IMR-90 (cell line): Measurements from ENCODE around the gene CELSR1. TPM values are rescaled to one million over a fixed set of nuclear protein-coding genes. Genes with fewer than 3 reads are reported as not detected.

Source experiments
- ATAC-seq: fragments of 200-7000 bp; cut with Tn5 transposase; 2 replicates; pipeline ENCODE4 v1.9.1; 2020; ENCODE audit warnings: low read depth, mild to moderate bottlenecking, moderate library complexity
- BruUV-seq: library from RNA; stranded (reverse); fragments of 400-500 nt; replicated peaks from 2 replicates; lab custom pipeline; 2021; lab: Mats Ljungman, UMichigan
- CTCF ChIA-PET: fragments of 300-600 bp; formaldehyde crosslinking; extraction: SDS; loops from one replicate; lab custom pipeline; 2021; ENCODE audit warnings: antibody characterized with exemption; lab: Yijun Ruan, JAX
- POLR2A ChIA-PET: fragments of 300-600 bp; sonication (Branson Sonifier 250); formaldehyde crosslinking; loops from one replicate; lab custom pipeline; 2022; ENCODE audit warnings: antibody characterized with exemption; ENCODE audit not compliant: unreplicated experiment; lab: Charles Lee
- DNase-seq: peaks from one replicate; pipeline ENCODE4 v3.0.0; 2013
- H2AFZ ChIP-seq: replicated peaks from 2 replicates; pipeline ENCODE3; 2013; ENCODE audit warnings: low read length, mild to moderate bottlenecking; ENCODE audit not compliant: poor library complexity
- H2AK5ac ChIP-seq: 2 replicates; pipeline ENCODE4 v1.6.1; 2013; ENCODE audit warnings: low read depth, low read length, inconsistent platforms
- H2AK9ac ChIP-seq: replicated peaks from 2 replicates; pipeline ENCODE3; 2013; ENCODE audit warnings: mild to moderate bottlenecking, low read depth, low read length, moderate library complexity; ENCODE audit not compliant: poor library complexity
- H2BK120ac ChIP-seq: 2 replicates; pipeline ENCODE4 v1.6.1; 2013; ENCODE audit warnings: low read depth, low read length, inconsistent platforms
- H2BK15ac ChIP-seq: 3 replicates; pipeline ENCODE4 v1.6.1; 2013; ENCODE audit warnings: low read depth, low read length, inconsistent platforms
- H2BK20ac ChIP-seq: 2 replicates; pipeline ENCODE4 v1.6.1; 2013; ENCODE audit warnings: low read depth, mild to moderate bottlenecking, inconsistent platforms, low read length, moderate library complexity
- H2BK5ac ChIP-seq: 2 replicates; pipeline ENCODE4 v1.6.1; 2013; ENCODE audit warnings: mild to moderate bottlenecking, low read depth, low read length, inconsistent platforms; ENCODE audit not compliant: poor library complexity, severe bottlenecking
- H3K14ac ChIP-seq: replicated peaks from 2 replicates; pipeline ENCODE4 v1.6.1; 2013; ENCODE audit warnings: low read depth, low read length, inconsistent platforms
- H3K18ac ChIP-seq: 2 replicates; pipeline ENCODE4 v1.6.1; 2013; ENCODE audit warnings: low read depth, low read length, control low read depth
- H3K23ac ChIP-seq: 2 replicates; pipeline ENCODE4 v1.6.1; 2013; ENCODE audit warnings: low read depth, low read length, inconsistent platforms
- H3K27ac ChIP-seq: 2 replicates; pipeline ENCODE4 v1.5.1; 2013; ENCODE audit warnings: mild to moderate bottlenecking, control low read depth, low read length; ENCODE audit not compliant: insufficient read depth
- H3K27me3 ChIP-seq: 2 replicates; pipeline ENCODE4 v1.6.1; 2013; ENCODE audit warnings: low read length; ENCODE audit not compliant: control insufficient read depth, insufficient read depth
- H3K36me3 ChIP-seq: 2 replicates; pipeline ENCODE4 v1.6.1; 2013; ENCODE audit warnings: low read length, mixed read lengths; ENCODE audit not compliant: control insufficient read depth, insufficient read depth
- H3K4ac ChIP-seq: 2 replicates; pipeline ENCODE4 v1.6.1; 2013; ENCODE audit warnings: low read depth, low read length, inconsistent platforms
- H3K4me1 ChIP-seq: 2 replicates; pipeline ENCODE4 v1.6.1; 2013; ENCODE audit warnings: low read length, mixed read lengths; ENCODE audit not compliant: control insufficient read depth, insufficient read depth
- H3K4me2 ChIP-seq: 2 replicates; pipeline ENCODE4 v1.6.1; 2013; ENCODE audit warnings: low read depth, mild to moderate bottlenecking, control low read depth, low read length, moderate library complexity
- H3K4me3 ChIP-seq: 2 replicates; pipeline ENCODE4 v1.5.1; 2013; ENCODE audit warnings: low read depth, mild to moderate bottlenecking, control low read depth, low read length, moderate library complexity; ENCODE audit not compliant: insufficient read depth
- H3K56ac ChIP-seq: 2 replicates; pipeline ENCODE4 v1.6.1; 2013; ENCODE audit warnings: low read length, inconsistent platforms; ENCODE audit not compliant: insufficient read depth; ENCODE audit errors: extremely low read depth
- H3K79me1 ChIP-seq, 2 experiments: 2 replicates each; pipeline ENCODE4 v1.6.1; 2013; ENCODE audit warnings: low read length in 2 of 2, inconsistent platforms in 1 of 2, low read depth in 1 of 2
- H3K9ac ChIP-seq: 2 replicates; pipeline ENCODE4 v1.6.1; 2013; ENCODE audit warnings: low read depth, low read length, control low read depth
- H3K9me1 ChIP-seq: 2 replicates; pipeline ENCODE4 v1.6.1; 2013; ENCODE audit warnings: low read length, inconsistent platforms; ENCODE audit not compliant: insufficient read depth
- H3K9me3 ChIP-seq: 2 replicates; pipeline ENCODE4 v1.6.1; 2013; ENCODE audit warnings: low read length; ENCODE audit not compliant: control insufficient read depth, insufficient read depth
- H4K20me1 ChIP-seq: 2 replicates; pipeline ENCODE4 v1.6.1; 2013; ENCODE audit warnings: low read length, inconsistent platforms; ENCODE audit not compliant: insufficient read depth
- H4K5ac ChIP-seq: 2 replicates; pipeline ENCODE4 v1.6.1; 2013; ENCODE audit warnings: mild to moderate bottlenecking, low read depth, low read length, control low read depth
- H4K8ac ChIP-seq, 2 experiments: 2 replicates each; pipeline ENCODE4 v1.6.1; 2013; ENCODE audit warnings: low read depth in 2 of 2, low read length in 2 of 2, control low read depth in 1 of 2, inconsistent platforms in 1 of 2
- H4K91ac ChIP-seq: 2 replicates; pipeline ENCODE4 v1.6.1; 2013; ENCODE audit warnings: low read depth, low read length, inconsistent platforms; ENCODE audit not compliant: insufficient read depth
- CEBPB ChIP-seq: IDR thresholded peaks from 2 replicates; pipeline ENCODE4 v1.6.1; 2012; ENCODE audit warnings: low read depth, low read length, improper control_type of control experiment
- CHD1 ChIP-seq: IDR thresholded peaks from 2 replicates; pipeline ENCODE4 v1.6.1; 2012; ENCODE audit warnings: low read depth, low read length, improper control_type of control experiment
- CTCF ChIP-seq: conservative IDR thresholded peaks from 2 replicates; pipeline ENCODE4 v1.5.1; 2012; ENCODE audit warnings: mild to moderate bottlenecking, low read depth, low read length, improper control_type of control experiment
- ELK1 ChIP-seq: fragments of 150-350 bp; IDR thresholded peaks from 2 replicates; pipeline ENCODE4 v1.6.1; 2016; ENCODE audit warnings: low read depth, mild to moderate bottlenecking, low read length, moderate library complexity, borderline replicate concordance
- MAFK ChIP-seq: IDR thresholded peaks from 2 replicates; pipeline ENCODE4 v1.6.1; 2012; ENCODE audit warnings: low read depth, low read length, improper control_type of control experiment
- MAZ ChIP-seq: IDR thresholded peaks from 2 replicates; pipeline ENCODE4 v1.6.1; 2012; ENCODE audit warnings: low read depth, mild to moderate bottlenecking, low read length, improper control_type of control experiment, moderate library complexity, borderline replicate concordance
- RCOR1 ChIP-seq: IDR thresholded peaks from 2 replicates; pipeline ENCODE4 v1.6.1; 2012; ENCODE audit warnings: mild to moderate bottlenecking, low read length, improper control_type of control experiment; ENCODE audit not compliant: insufficient replicate concordance
- RFX5 ChIP-seq: IDR thresholded peaks from 2 replicates; pipeline ENCODE4 v1.8.0; 2012; ENCODE audit warnings: low read depth, mild to moderate bottlenecking, low read length, moderate library complexity
- SMC3 ChIP-seq: fragments of 150-350 bp; IDR thresholded peaks from 2 replicates; pipeline ENCODE4 v1.6.1; 2016; ENCODE audit warnings: low read depth, mild to moderate bottlenecking, antibody characterized with exemption, low read length, moderate library complexity
- USF2 ChIP-seq: fragments of 150-350 bp; IDR thresholded peaks from 2 replicates; pipeline ENCODE4 v1.6.1; 2017; ENCODE audit warnings: mild to moderate bottlenecking, antibody characterized with exemption, low read length, low read depth
- WGBS, 2 experiments: methylation state at CpG; one replicate each; pipeline versions ENCODE4 v1.1.5 to v1.1.7; 2013; ENCODE audit warnings: missing lambda C conversion rate in 2 of 2; ENCODE audit not compliant: insufficient read length in 1 of 2; ENCODE audit errors: extremely low coverage in 2 of 2; 5-methylcytosine and 5-hydroxymethylcytosine counted together
- dilution Hi-C: fragments of 300-500 bp; cut with HindIII; formaldehyde crosslinking; loops from one replicate; pipeline ENCODE4 v1.14.3; 2018; ENCODE audit warnings: low sequenced_read_pairs; ENCODE audit not compliant: unreplicated experiment
- in situ Hi-C: fragments of 300-500 bp; cut with MboI; formaldehyde crosslinking; loops from 3 replicates; pipeline ENCODE4 v1.14.3; 2019; ENCODE audit warnings: low sequenced_read_pairs, inconsistent platforms, mixed read lengths
- intact Hi-C: fragments of 100-400 bp; cut with micrococcal nuclease; formaldehyde crosslinking; loops from 2 replicates; pipeline ENCODE4 v1.10.0; 2022
- polyA plus RNA-seq, 3 experiments: library from polyadenylated mRNA; depleted of rRNA; stranded (reverse); fragments of >200 nt; gene quantifications; 2 replicates each; pipeline ENCODE4 v1.2.3, GENCODE V29; 2012; ENCODE audit warnings: low replicate concordance in 1 of 3
- total RNA-seq: library from RNA; depleted of rRNA; stranded (reverse); fragments of >200 nt; gene quantifications from 2 replicates; pipeline ENCODE4 v1.2.3, GENCODE V29; 2012

Gene CELSR1
- total and polyA plus RNA-seq, 2 of the 4 experiments (the other 2 are of a cell fraction): 0.36 to 0.82 TPM

- Histone ChIP-seq H3K4ac (no peak overlapping the region), H3K9me3 (peaks cover 2% of the 10 kb centered on the region; the same call in 1 of the 2 replicates), H3K27ac (no peak overlapping the region), H3K79me1 (no peaks in the 10 kb centered on the region), H4K8ac (no peak overlapping the region), H2AFZ (peak overlapping the region; percentile 49), H2BK120ac (no peak overlapping the region), H4K91ac (no peak overlapping the region), H3K4me1 (no peaks in the 10 kb centered on the region), H4K20me1 (no peaks in the 10 kb centered on the region), H3K56ac (no peak overlapping the region), H4K5ac (no peak overlapping the region), H3K14ac (no peak overlapping the region), H2AK9ac (no peak overlapping the region), H2BK5ac (no peak overlapping the region), H3K36me3 (no peaks in the 10 kb centered on the region), H2BK20ac (no peak overlapping the region), H3K9ac (no peak overlapping the region), H2BK15ac (no peak overlapping the region), H3K9me1 (peaks cover 5% of the 10 kb centered on the region), H3K4me3 (no peak overlapping the region), H3K4me2 (no peak overlapping the region), H3K18ac (no peak overlapping the region), H3K27me3 (peaks cover 7% of the 10 kb centered on the region), H3K23ac (no peak overlapping the region), H2AK5ac (no peak overlapping the region)
- in situ Hi-C loops (no loop called here), dilution Hi-C loops (no loop called here), intact Hi-C loops (no loop called here)
- no peak for ATAC-seq
- ChIA-PET CTCF (no interaction called here), POLR2A (no interaction called here)
- BruUV-seq: no TSS peak
- TF ChIP-seq MAFK: no peak
- TF ChIP-seq CHD1: no peak
- TF ChIP-seq RFX5: no peak
- TF ChIP-seq CEBPB: no peak
- no peak for TF ChIP-seq USF2
- no peak for TF ChIP-seq CTCF
- TF ChIP-seq ELK1: no peak
- no peak for TF ChIP-seq RCOR1
- no peak for TF ChIP-seq MAZ
- TF ChIP-seq SMC3: no peak
- WGBS, 2 experiments: 55% methylated on average over 5 of the region's 8 CpGs; no CpG with 5 or more reads in 1 of the 2 experiments
- DNase-seq: no peak
These were observed 114.5 kb downstream of the CELSR1 start for GRCh38 chr22:46422896-46423295.
